Activated T-cell treated with anti-CD3 and anti-CD28 coated beads for 48 hours (primary cell): ENCODE results near the gene FOXN4.

Experiments
- DNase-seq: peaks from one replicate; pipeline ENCODE4 v3.0.0-alpha.2; 2020; ENCODE audit warnings: low read depth

FOXN4 gene

GRCh38 chr12:109279525-109279924 lies 29.6 kb downstream of the FOXN4 start:
- DNase-seq: no peak

DNA sequence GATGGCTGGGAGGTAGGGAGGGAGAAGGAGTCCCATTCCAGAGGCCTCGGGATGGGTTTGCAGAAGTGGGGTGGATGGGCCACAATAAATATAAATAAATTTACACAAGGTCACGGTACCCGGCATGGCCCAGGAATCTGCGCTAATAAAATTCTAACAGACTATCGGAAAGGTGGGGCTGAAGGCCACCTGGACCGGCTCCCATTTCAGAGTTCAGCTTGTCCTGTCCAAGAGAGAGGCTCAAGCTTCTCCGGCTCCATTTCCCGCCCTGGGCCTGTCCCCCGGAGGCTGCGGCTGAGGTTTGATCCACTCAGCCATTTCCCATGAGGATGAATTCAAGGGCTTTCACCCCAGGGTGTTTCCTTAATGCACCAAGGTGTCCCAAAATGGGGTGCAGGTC lies 30.2 kb downstream of the FOXN4 start:
- no peak for DNase-seq

- DNase-seq: no peak
Measured at GRCh38 chr12:109277899-109278762, 31.0 kb downstream of the FOXN4 start.

DNA sequence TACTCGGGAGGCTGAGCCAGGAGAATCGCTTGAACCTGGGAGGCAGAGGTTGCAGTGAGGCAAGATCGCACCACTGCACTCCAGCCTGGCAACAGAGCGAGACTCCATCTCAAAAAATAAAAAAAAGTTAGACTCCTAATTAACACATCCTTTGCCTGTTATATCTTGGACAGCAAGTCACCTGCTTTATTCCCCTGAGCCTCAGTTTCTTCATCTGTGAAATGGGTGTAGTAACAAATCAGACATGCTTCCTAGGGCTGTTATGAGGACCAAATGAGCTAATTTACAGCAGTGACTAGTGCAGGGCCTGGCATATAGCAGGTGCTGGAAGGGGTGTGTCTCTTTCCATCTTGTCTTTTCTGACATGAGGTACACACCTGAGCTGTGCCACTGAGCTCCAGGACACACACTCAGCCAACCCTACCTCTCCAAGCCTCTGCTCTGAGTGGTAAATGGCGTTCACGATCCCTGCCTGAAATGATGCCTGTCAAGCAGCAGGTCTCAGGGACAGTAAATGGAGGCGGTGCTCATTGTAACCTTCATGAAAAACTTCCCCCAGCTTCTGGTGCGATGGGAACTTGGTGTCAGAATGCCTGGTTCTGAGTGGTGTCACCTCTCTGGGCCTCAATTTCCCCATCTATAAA lies 31.7 kb downstream of the FOXN4 start:
- no peak for DNase-seq

- no peak for DNase-seq
Measured at GRCh38 chr12:109276160-109276559, 32.9 kb downstream of the FOXN4 start.

DNA sequence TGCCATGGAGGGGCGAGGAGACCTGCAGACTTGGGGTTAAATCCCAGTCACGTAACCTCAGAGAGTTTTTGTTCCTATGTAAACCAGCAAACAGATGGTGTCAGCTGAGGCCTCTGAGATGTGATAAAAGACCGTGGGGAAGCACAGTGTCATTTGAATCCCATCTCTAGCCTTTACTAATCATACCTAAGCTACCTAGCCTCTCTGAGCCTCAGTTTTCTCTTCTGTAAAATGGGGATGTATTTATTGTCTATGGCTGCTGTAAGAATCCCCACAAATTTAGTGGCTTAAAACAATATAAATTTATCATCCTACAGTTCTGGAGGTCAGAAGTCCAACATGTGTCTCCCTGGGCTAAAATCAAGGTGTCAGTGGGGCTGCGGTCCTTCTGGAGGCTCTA lies 33.9 kb downstream of the FOXN4 start:
- DNase-seq: no peak

DNA sequence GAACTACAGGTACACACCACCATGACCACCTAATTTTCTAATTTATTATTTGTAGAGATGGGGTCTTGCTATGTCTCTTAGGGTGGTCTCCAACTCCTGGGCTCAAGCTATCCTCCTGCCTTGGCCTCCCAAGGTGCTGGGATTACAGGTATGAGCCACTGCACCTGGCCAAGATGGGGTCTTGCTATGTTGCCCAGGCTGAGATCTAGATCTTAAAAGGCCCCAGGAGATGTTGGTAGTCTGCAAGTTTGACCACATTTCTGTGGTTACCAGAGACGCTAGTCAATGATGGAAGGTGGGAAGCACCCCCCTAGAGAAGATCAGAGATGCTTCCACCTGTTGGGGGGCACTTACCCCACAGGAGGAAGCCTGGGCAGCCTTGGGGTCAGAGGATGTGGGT lies 34.7 kb downstream of the FOXN4 start:
- DNase-seq: no peak

DNA sequence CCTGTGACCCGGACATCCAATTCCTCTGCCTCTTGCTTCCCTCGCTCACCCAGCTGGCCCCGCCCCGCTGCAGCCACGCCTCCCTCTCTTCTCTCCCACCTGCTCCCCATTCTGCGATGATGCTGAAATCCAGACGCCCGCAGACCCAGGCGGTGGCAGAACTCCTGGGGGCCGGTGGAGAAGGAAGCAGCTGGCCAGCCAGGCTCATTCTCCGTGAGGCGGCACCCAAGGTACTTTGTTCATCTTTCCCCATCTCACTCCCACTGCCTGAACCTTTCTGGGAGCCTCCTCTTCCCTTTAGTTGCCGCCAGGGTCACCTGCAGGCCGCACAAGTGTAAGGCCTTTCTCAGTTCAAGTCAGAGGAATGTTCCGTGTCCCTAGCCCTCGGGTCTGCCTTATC lies 35.7 kb downstream of the FOXN4 start:
- no peak for DNase-seq

DNA sequence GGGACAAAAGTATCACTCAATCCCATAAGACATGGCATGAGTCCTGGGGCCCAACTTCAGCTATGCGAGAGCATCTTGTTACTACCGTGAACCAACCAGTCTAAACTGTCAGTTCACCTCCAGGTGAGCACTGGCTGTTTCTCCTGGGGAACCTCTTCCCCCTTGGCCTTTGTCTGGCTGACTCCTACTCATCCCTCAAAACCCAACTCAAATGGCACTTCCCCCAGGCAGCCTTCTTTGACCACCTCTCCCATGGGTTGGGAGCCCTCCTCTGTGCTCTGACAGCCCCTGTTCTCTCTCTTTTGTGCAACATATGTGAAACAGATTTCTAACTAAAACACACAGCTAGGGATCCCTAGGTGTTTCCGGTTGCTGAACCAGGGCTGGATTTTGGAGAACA lies 37.7 kb downstream of the FOXN4 start:
- no peak for DNase-seq

DNA sequence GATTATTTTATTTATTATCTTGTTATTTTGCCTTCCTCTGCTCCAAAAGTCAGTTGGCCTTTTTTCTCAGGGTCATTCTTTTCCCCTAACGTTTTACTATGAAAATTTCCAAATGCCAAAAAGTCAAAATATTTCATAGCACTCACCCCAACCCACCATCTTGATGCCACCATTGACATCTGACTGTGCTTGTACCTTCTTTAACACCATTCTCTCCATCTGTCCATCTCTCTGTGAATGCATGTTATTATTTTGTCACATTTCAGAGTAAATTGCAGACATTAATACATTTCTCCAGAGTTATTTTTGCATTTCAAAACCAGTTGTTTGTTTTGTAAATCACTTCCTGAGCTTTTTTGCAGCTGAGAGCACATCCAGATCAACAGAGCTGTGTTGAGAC lies 38.6 kb downstream of the FOXN4 start:
- DNase-seq: no peak

GRCh38 chr12:109269428-109269827 lies 39.7 kb downstream of the FOXN4 start:
- DNase-seq: no peak

GRCh38 chr12:109268896-109269295 lies 40.2 kb downstream of the FOXN4 start:
- no peak for DNase-seq

- DNase-seq: no peak
Measured at GRCh38 chr12:109267361-109267760, 41.7 kb downstream of the FOXN4 start.

GRCh38 chr12:109266106-109266879 lies 42.8 kb downstream of the FOXN4 start:
- no peak for DNase-seq

- DNase-seq: no peak
Measured at GRCh38 chr12:109264943-109265650, 44.0 kb downstream of the FOXN4 start.

DNA sequence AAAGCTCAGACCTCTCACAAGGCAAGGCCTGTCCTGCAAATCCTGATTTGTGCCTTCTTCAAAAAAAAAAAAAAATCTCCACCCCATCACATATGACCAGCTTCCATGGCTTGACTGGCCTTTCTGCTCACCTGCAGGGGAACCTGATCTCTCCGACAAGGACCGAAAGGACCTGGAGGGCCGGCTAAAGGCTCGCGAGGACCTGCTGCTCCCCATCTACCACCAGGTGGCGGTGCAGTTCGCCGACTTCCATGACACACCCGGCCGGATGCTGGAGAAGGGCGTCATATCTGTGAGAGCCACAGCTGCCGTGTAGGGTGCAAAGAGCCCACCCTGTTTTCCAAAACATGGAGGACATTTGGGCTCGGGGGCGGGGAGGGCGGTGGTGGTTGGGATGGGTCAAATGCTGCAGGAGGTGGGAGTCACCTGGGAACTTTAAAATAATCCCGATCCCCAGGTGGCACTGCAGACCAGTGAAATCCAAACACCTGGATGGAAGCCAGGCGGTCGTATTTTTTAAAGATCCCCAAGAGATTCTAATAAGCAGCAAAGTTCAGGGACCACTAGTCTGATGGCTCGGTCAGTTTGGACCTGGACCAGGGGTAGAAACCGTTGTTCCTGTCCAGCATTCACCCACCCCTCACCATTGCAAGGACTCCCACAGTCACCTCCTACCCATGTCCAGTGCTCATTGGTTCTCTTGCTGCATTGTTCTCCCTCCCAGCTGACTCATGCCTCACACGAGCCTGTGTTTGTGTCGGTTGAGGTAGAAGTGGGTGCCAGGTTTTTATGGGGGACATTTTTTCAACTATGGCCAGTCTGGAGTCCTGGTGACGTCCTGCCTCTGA lies 44.8 kb downstream of the FOXN4 start:
- DNase-seq: peak; percentile 46

DNA sequence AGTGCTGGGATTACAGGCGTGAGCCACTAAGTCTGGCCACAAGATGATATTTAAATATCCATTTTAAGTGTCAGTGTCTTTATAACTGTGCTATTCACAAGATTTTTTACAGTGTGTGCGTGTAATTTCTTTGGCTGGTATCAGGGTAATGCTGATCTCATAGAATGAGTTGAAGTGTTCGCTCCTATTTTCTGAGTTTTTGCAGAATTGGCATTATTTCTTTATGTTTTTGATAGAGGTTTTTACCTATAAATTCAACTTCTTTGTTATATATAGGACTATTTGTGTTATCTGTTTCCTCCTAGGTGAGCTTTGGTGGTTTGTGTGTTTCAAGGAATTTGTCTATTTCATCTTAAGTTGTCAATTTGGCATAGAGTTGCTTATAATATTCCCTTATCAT lies 45.6 kb downstream of the FOXN4 start:
- DNase-seq: no peak

GRCh38 chr12:109261939-109262338 lies 47.1 kb downstream of the FOXN4 start:
- no peak for DNase-seq

DNA sequence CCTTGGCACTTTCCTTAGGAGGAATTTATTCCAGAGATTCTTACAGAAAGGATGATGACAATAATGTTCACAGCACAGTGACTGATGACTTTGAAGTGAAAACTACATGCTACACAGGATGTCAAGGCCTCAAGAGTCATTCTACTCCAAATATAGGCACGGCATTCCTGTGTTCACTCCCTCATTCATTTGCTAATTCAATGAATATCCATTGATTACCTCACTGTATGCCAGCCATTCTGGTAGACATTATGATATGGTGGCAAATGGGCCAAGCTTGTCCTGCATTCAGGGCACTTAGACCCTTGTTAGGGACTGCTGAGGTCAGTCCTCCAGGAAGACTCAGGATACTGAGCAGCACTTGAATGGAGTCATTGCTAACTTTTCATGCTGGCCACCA lies 48.0 kb downstream of the FOXN4 start:
- DNase-seq: no peak

- DNase-seq: no peak
Measured at GRCh38 chr12:109259545-109259895, 49.6 kb downstream of the FOXN4 start.
